Osteoblast (primary cell): ENCODE results near the gene CECR2. TPM values are rescaled to one million over a fixed set of nuclear protein-coding genes. Genes with fewer than 3 reads are reported as not detected.

Experiments used
- DNase-seq: peaks from one replicate; pipeline ENCODE4 v3.0.0; 2011; ENCODE audit warnings: low spot score, mixed read lengths; ENCODE audit not compliant: insufficient read length; ENCODE audit errors: missing footprints
- H2AFZ ChIP-seq: 2 replicates; pipeline ENCODE4 v1.6.0; 2011; ENCODE audit warnings: mild to moderate bottlenecking, low read length
- H3K27ac ChIP-seq: 2 replicates; pipeline ENCODE4 v1.5.1; 2011; ENCODE audit warnings: mild to moderate bottlenecking, low read depth, low read length, moderate library complexity
- H3K27me3 ChIP-seq: 2 replicates; pipeline ENCODE4 v1.6.0; 2012; ENCODE audit warnings: mild to moderate bottlenecking, control low read depth, inconsistent platforms, low read length, moderate library complexity; ENCODE audit not compliant: insufficient read depth
- H3K36me3 ChIP-seq: 2 replicates; pipeline ENCODE4 v1.5.1; 2011; ENCODE audit warnings: mild to moderate bottlenecking, low read length, control low read depth, moderate library complexity; ENCODE audit not compliant: insufficient read depth
- H3K4me1 ChIP-seq: 2 replicates; pipeline ENCODE4 v1.5.1; 2011; ENCODE audit warnings: mild to moderate bottlenecking, low read length, control low read depth, moderate library complexity; ENCODE audit not compliant: insufficient read depth
- H3K4me2 ChIP-seq: 2 replicates; pipeline ENCODE4 v1.6.0; 2011; ENCODE audit warnings: mild to moderate bottlenecking, low read length; ENCODE audit not compliant: insufficient read depth
- H3K4me3 ChIP-seq: fragments of 200-600 bp; sonication (generic); 3 replicates; pipeline ENCODE4 v1.5.1; 2012; ENCODE audit warnings: mild to moderate bottlenecking, low read length, inconsistent platforms; ENCODE audit not compliant: insufficient read depth
- H3K79me2 ChIP-seq: 2 replicates; pipeline ENCODE4 v1.6.0; 2012; ENCODE audit warnings: mild to moderate bottlenecking, low read length, control low read depth, inconsistent platforms; ENCODE audit not compliant: insufficient read depth
- H3K9me3 ChIP-seq: 2 replicates; pipeline ENCODE4 v1.5.1; 2011; ENCODE audit warnings: low read depth, low read length, control low read depth
- H4K20me1 ChIP-seq: 2 replicates; pipeline ENCODE4 v1.6.0; 2012; ENCODE audit warnings: mild to moderate bottlenecking, low read length, control low read depth; ENCODE audit not compliant: insufficient read depth
- CTCF ChIP-seq: IDR thresholded peaks from 2 replicates; pipeline ENCODE4 v1.5.1; 2011; ENCODE audit warnings: mild to moderate bottlenecking, low read depth, low read length, moderate library complexity; ENCODE audit errors: extremely low read depth
- small RNA-seq: library from RNA; depleted of rRNA; stranded (forward); fragments of <200 nt; gene quantifications from one replicate; pipeline ENCODE3, GENCODE V24; 2012
- total RNA-seq: library from RNA; depleted of rRNA; stranded (reverse); fragments of >200 nt; gene quantifications from 2 replicates; pipeline ENCODE4 v1.2.3, GENCODE V29; 2012

CECR2 gene
- total RNA-seq, 1 donor, result not detected

GRCh38 chr22:17598318-17598717 is 229.1 kb downstream of the CECR2 start:
- H3K27ac ChIP-seq, result no peak overlapping the region
- H3K4me2 ChIP-seq, result no peak overlapping the region
- H3K79me2 ChIP-seq, result peaks cover 14% of the 10 kb centered on the region
- H3K4me3 ChIP-seq, result no peak overlapping the region
- H3K36me3 ChIP-seq, result peaks cover 63% of the 10 kb centered on the region
- peaks cover 2% of the 10 kb centered on the region for H4K20me1 ChIP-seq
- no peaks in the 10 kb centered on the region for H3K27me3 ChIP-seq
- H3K9me3 ChIP-seq, result no peaks in the 10 kb centered on the region
- H2AFZ ChIP-seq, result no peak overlapping the region
- TF ChIP-seq CTCF, result no peak
- DNase-seq, result no peak
- H3K4me1 ChIP-seq, result no peaks in the 10 kb centered on the region

GRCh38 chr22:17601031-17601430 is 231.8 kb downstream of the CECR2 start:
- H3K79me2 ChIP-seq, result peaks cover 38% of the 10 kb centered on the region
- H3K4me3 ChIP-seq, result no peak overlapping the region
- no peak overlapping the region for H3K4me2 ChIP-seq
- no peak overlapping the region for H3K27ac ChIP-seq
- TF ChIP-seq CTCF, result no peak
- DNase-seq, result no peak
- peaks cover 6% of the 10 kb centered on the region for H4K20me1 ChIP-seq
- no peaks in the 10 kb centered on the region for H3K9me3 ChIP-seq
- no peaks in the 10 kb centered on the region for H3K4me1 ChIP-seq
- H3K36me3 ChIP-seq, result peaks cover 42% of the 10 kb centered on the region
- H2AFZ ChIP-seq, result no peak overlapping the region
- no peaks in the 10 kb centered on the region for H3K27me3 ChIP-seq

- peaks cover 37% of the 10 kb centered on the region for H3K36me3 ChIP-seq
- peaks cover 14% of the 10 kb centered on the region for H4K20me1 ChIP-seq
Observed at GRCh38 chr22:17603668-17604067, 234.4 kb downstream of the CECR2 start.

GRCh38 chr22:17606496-17606895 is 237.2 kb downstream of the CECR2 start:
- DNase-seq, result no peak
- no peak overlapping the region for H3K4me3 ChIP-seq
- no peak overlapping the region for H3K27ac ChIP-seq
- no peaks in the 10 kb centered on the region for H3K9me3 ChIP-seq
- no peak for TF ChIP-seq CTCF
- H3K27me3 ChIP-seq, result no peaks in the 10 kb centered on the region
- no peak overlapping the region for H3K4me2 ChIP-seq
- H3K36me3 ChIP-seq, result peaks cover 32% of the 10 kb centered on the region
- peaks cover 14% of the 10 kb centered on the region for H4K20me1 ChIP-seq
- H3K79me2 ChIP-seq, result peaks cover 76% of the 10 kb centered on the region
- H3K4me1 ChIP-seq, result no peaks in the 10 kb centered on the region
- no peak overlapping the region for H2AFZ ChIP-seq

More at GRCh38 chr22:17603668-17604067, 234.4 kb downstream of the CECR2 start:
- Histone ChIP-seq H3K27ac (no peak overlapping the region), H3K4me2 (no peak overlapping the region), H3K4me3 (no peak overlapping the region), H3K9me3 (no peaks in the 10 kb centered on the region), H3K79me2 (peaks cover 60% of the 10 kb centered on the region), H2AFZ (no peak overlapping the region), H3K27me3 (no peaks in the 10 kb centered on the region), H3K4me1 (no peaks in the 10 kb centered on the region)
- no peak for TF ChIP-seq CTCF
- DNase-seq, result no peak

Small RNA genes lying within 50 kb of the gene (small RNA-seq; reads per million reads assigned to genes)
- not detected for gene CECR9
- not detected for gene RN7SL843P

Other genes starting within 250 kb of the CECR2 start
- under 0.01 TPM in 1 of 2 replicates, not detected in the other for gene TMEM121B, start 248.1 kb upstream of the CECR2 start, total RNA-seq
- 25.6 and 31.8 TPM in 2 replicates for gene HDHD5, start 210.2 kb upstream of the CECR2 start, total RNA-seq
- gene ADA2, start 150.0 kb upstream of the CECR2 start, total RNA-seq, result 0.29 and 2.2 TPM in 2 replicates
- not detected in 2 replicates for gene SLC25A18, start 194.0 kb downstream of the CECR2 start, total RNA-seq